Naive thymus-derived CD8-positive, alpha-beta T cell (primary cell): ENCODE data around the gene MLIP. TPM values are rescaled to one million over a fixed set of nuclear protein-coding genes. Genes with fewer than 3 reads are reported as not detected.
"Not testable (repeated sequence)": the region's sequence is repeated elsewhere in the genome, so short reads cannot be mapped to it uniquely, and the experiment has no call there.

ENCODE experiments used
- ATAC-seq, 2 donors: fragments of 150-1000 bp; cut with Tn5 transposase in 1 of 2; sonication (Bioruptor Pico), chemical (Tn5 transposase) in 1 of 2; 1 replicate in 1 of 2; 2 replicates in 1 of 2; pipeline ENCODE4 v1.10.0; 2021; ENCODE audit warnings: mild to moderate bottlenecking in 2 of 2, moderate library complexity in 2 of 2
- POLR2A ChIA-PET: fragments of 350-600 bp; sonication (Branson Sonifier 250); formaldehyde crosslinking; loops from one replicate; lab custom pipeline; 2021; ENCODE audit warnings: antibody characterized with exemption; lab: Charles Lee
- DNase-seq, 10 donors: peaks; one replicate each; pipeline versions ENCODE4 v3.0.0 to v3.0.0-alpha.2; 2020 to 2022
- H3K27ac Mint-ChIP-seq, 10 donors: one replicate each; pipeline ENCODE4 v1.8.0; 2020 to 2022; ENCODE audit warnings: mild to moderate bottlenecking in 10 of 10, mixed read lengths in 10 of 10, moderate library complexity in 4 of 10, inconsistent platforms in 1 of 10
- H3K27me3 Mint-ChIP-seq, 5 donors: one replicate each; pipeline ENCODE4 v1.8.0; 2021 to 2022; ENCODE audit warnings: mixed read lengths in 5 of 5
- H3K36me3 Mint-ChIP-seq, 3 donors: one replicate each; pipeline ENCODE4 v1.8.0; 2020 to 2022; ENCODE audit warnings: mixed read lengths in 3 of 3, mild to moderate bottlenecking in 2 of 3, inconsistent platforms in 1 of 3
- H3K4me1 Mint-ChIP-seq, 4 donors: one replicate each; pipeline ENCODE4 v1.8.0; 2021 to 2022; ENCODE audit warnings: mixed read lengths in 4 of 4
- H3K4me3 Mint-ChIP-seq, 10 donors: one replicate each; pipeline ENCODE4 v1.8.0; 2020 to 2022; ENCODE audit warnings: mild to moderate bottlenecking in 10 of 10, mixed read lengths in 10 of 10, moderate library complexity in 6 of 10, inconsistent platforms in 1 of 10
- H3K9me3 Mint-ChIP-seq, 9 donors: one replicate each; pipeline ENCODE4 v1.8.0; 2020 to 2022; ENCODE audit warnings: mixed read lengths in 9 of 9, mild to moderate bottlenecking in 3 of 9, inconsistent platforms in 1 of 9, moderate library complexity in 1 of 9
- polyA plus RNA-seq, 3 donors: library from polyadenylated mRNA; unstranded; fragments of 300-500 nt; fragmentation: Illumina TruSeq; gene quantifications; one replicate each; pipeline ENCODE4 v1.2.3, GENCODE V29; 2021
- total RNA-seq, 8 experiments: library from RNA in 2 of 8; stranded (reverse) in 2 of 8; gene quantifications; one replicate each; pipeline ENCODE4 v1.2.3 and lab custom pipeline; 2021 to 2026

Gene MLIP
- total and polyA plus RNA-seq, 5 experiments from 2014 or later: not detected

DNA sequence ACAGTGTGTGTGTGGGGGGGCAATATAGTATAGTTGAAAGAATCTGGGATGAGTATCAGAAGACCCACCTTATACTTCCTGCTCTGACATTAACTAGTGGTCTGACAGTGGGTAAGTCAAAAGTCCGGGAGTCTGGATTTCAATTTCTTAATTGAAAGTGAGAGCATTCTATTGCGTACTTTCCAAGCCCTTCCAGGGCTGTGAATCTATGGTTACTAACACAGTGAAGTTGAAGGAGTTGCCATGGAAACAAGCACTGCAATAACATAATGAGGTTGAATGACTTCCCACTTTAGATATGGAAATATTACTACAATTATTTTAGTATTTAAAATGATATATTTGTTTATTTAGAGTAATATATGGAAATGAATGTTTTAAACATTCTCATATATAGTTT, 80.2 kb downstream of the MLIP start:
- Mint-ChIP-seq H3K27me3 (peaks cover 0 to under 1% (median 0%) of the 10 kb centered on the region in 5 donors), H3K4me3 (no peak overlapping the region), H3K4me1 (no peaks in the 10 kb centered on the region), H3K27ac (no peak overlapping the region), H3K36me3 (no peaks in the 10 kb centered on the region), H3K9me3 (peaks cover 0 to 8% (median 0%) of the 10 kb centered on the region in 9 donors)
- ATAC-seq (no peak), DNase-seq (no peak)
- POLR2A ChIA-PET: no interaction called here

DNA sequence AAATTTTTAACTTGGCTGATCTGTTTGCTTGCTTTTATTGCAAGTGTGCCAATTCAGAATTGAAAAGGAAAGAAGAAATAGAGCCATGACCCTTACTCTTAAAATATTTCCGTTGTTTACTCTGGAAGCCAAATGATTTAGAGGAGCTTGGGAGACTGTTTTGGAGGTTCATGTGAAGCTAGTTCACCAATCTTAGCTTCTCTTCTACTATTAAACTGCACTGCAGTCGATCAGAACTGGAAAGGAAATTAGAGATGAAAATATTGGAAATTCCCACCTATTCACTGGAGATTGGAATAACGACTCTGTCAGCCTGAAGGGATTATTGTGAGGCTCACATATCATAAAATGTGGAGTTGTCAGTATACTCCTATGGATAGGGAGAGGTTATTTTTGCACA, 81.8 kb downstream of the MLIP start:
- DNase-seq (no peak), ATAC-seq (no peak)
- Mint-ChIP-seq H3K9me3 (peaks cover 0 to 10% (median 1%) of the 10 kb centered on the region in 9 donors), H3K4me1 (no peaks in the 10 kb centered on the region), H3K4me3 (no peak overlapping the region), H3K36me3 (no peaks in the 10 kb centered on the region), H3K27me3 (peaks cover 0 to 6% (median 0%) of the 10 kb centered on the region in 5 donors), H3K27ac (no peak overlapping the region)
- POLR2A ChIA-PET: no interaction called here

DNA sequence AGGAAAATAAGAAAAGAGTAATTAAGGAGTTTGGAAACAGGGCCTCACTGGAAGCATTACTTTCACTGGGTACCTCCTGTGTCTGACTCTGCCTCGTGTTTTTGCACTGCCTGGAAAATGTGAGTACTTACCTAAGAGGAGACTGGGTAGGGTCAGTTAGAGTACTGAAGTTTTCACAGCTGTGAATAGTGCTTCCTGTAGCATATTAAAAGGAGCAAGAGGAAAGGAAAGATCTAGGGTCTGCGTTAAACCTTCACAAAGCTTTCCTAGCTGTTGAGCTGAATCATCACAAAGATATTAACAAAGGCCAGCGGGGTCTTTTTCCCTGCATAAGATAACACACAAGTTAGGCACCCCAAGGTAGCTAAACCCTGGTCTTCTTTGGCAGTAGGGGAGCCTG, 82.3 kb downstream of the MLIP start:
- no peaks in the 10 kb centered on the region for H3K4me1 Mint-ChIP-seq
- peaks cover 0 to 6% (median 0%) of the 10 kb centered on the region in 5 donors for H3K27me3 Mint-ChIP-seq
- POLR2A ChIA-PET: no interaction called here
- no peak overlapping the region for H3K4me3 Mint-ChIP-seq
- no peak for ATAC-seq
- peaks cover 0 to 10% (median 2%) of the 10 kb centered on the region in 9 donors for H3K9me3 Mint-ChIP-seq
- H3K27ac Mint-ChIP-seq: no peak overlapping the region
- no peak for DNase-seq
- H3K36me3 Mint-ChIP-seq: no peaks in the 10 kb centered on the region

DNA sequence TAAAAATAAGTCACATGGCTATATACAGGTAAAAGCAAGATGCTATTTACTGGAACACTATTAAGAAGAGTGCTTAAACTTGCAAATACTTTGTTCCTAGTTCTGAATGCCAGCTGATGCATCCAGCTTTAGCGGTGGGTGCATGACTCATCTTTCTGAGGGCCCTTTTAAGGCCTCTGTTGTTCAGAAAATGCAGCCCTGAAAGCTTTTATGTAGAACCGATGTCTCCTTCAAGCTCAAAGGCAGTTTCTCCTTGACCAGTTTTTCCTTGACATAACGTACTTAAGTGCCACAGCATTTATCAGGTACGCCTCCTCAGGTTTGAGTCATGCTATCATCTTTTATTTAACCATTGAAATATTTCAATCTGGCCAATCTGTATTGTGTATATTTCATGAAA, 82.8 kb downstream of the MLIP start:
- Mint-ChIP-seq H3K27ac (no peak overlapping the region), H3K9me3 (peaks cover 0 to 13% (median 4%) of the 10 kb centered on the region in 9 donors), H3K4me1 (no peaks in the 10 kb centered on the region), H3K36me3 (no peaks in the 10 kb centered on the region), H3K27me3 (peaks cover 0 to 6% (median 0%) of the 10 kb centered on the region in 5 donors), H3K4me3 (no peak overlapping the region)
- DNase-seq (no peak), ATAC-seq (no peak)
- POLR2A ChIA-PET: no interaction called here

DNA sequence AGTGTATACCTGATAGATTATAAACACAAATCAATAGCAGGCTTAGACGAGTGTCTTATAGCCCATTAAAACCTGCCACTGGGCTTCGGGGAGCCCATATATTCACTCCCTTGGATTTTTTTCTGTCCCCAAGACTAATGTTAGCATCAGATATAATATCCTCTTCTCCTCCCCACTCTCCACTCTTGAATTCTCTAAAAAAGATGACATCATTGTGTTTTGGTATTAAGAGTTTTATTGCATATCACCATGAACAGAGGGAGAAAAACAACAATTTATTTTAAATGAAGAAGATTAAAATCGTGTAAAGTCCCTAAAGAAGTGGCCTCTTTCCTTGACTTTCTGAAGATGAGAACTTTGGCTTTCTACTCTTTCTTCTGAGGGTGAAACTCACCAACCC, 84.4 kb downstream of the MLIP start:
- Mint-ChIP-seq H3K9me3 (peaks cover 0 to 13% (median 4%) of the 10 kb centered on the region in 9 donors), H3K27ac (no peak overlapping the region), H3K27me3 (peaks cover 0 to 6% (median 0%) of the 10 kb centered on the region in 5 donors), H3K4me1 (no peaks in the 10 kb centered on the region), H3K36me3 (no peaks in the 10 kb centered on the region), H3K4me3 (no peak overlapping the region)
- DNase-seq: no peak
- POLR2A ChIA-PET: no interaction called here
- ATAC-seq: no peak

DNA sequence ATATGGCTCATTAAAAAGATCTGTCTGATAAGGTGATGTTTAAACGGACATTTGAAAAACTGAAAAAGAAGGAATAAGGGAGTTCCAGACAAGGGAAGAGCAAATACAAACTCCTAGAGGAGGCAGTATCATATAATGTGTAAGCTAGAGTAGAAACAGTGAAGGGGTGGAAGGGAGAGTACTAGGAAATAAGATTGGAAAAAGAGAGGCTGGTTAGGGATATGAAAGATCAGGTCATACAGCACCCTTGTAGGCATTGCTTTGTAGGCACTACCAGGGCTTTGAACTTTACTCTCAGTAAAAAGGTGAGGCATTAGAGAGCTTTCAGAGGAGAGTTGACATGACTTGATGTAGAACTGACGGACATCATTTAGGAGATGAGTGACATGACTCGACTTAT, 85.7 kb downstream of the MLIP start:
- H3K9me3 Mint-ChIP-seq: peaks cover 0 to 13% (median 3%) of the 10 kb centered on the region in 9 donors
- no peak overlapping the region for H3K27ac Mint-ChIP-seq
- peaks cover 0 to 6% (median 0%) of the 10 kb centered on the region in 5 donors for H3K27me3 Mint-ChIP-seq
- no peaks in the 10 kb centered on the region for H3K4me1 Mint-ChIP-seq
- H3K4me3 Mint-ChIP-seq: no peak overlapping the region
- POLR2A ChIA-PET: no interaction called here
- DNase-seq (no peak), ATAC-seq (no peak)
- H3K36me3 Mint-ChIP-seq: no peaks in the 10 kb centered on the region

DNA sequence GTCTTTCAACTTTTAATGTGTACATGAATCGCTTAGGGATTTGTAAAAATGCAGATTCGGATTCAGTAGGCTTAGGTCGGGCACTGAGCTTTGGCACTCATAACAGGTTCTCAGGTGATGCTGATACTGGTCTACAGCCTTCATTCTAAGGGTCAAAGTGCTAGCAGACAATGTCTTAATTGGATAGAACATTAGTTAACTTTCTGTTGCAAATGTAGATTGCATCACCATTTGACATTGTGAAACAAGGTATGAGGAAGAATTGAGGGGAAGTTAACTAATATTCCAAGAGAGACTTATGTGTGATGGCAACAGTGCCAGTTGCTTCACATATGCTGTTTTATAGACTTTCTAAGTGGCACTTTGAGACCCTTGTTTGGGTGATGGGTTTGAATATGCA, 86.9 kb downstream of the MLIP start:
- ATAC-seq: no peak
- no peak for DNase-seq
- Mint-ChIP-seq H3K27me3 (peaks cover 0 to 6% (median 0%) of the 10 kb centered on the region in 5 donors), H3K4me1 (no peaks in the 10 kb centered on the region), H3K4me3 (no peak overlapping the region), H3K27ac (no peak overlapping the region), H3K36me3 (no peaks in the 10 kb centered on the region), H3K9me3 (peaks cover 0 to 13% (median 3%) of the 10 kb centered on the region in 9 donors)
- POLR2A ChIA-PET: no interaction called here

DNA sequence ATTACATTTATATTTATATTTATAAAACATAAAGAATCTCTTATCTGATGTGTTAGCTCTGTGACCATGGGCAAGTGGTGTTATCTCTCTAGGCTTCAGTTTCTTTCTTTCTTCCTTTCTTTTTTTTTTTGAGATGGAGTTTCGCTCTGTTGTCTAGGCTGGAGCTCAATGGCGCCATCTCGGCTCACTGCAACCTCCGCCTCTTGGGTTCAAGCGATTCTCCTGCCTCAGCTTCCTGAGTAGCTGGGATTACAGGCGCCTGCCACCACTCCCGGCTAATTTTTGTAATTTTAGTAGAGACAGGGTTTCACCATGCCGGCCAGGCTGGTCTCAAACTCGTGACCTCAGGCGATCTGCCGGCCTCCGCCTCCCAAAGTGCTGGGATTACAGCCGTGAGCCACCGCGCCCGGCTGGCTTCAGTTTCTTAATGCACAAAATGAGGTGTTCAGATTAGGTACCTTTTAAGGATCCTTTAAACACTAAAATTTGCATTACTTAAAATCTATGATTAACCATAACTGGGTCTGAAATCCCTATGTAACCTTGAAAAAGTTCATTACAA, 92.3 kb downstream of the MLIP start:
- H3K4me3 Mint-ChIP-seq, H3K27ac Mint-ChIP-seq, ATAC-seq, H3K36me3 Mint-ChIP-seq, DNase-seq, H3K4me1 Mint-ChIP-seq, POLR2A ChIA-PET, H3K27me3 Mint-ChIP-seq, H3K9me3 Mint-ChIP-seq: not testable (repeated sequence)

DNA sequence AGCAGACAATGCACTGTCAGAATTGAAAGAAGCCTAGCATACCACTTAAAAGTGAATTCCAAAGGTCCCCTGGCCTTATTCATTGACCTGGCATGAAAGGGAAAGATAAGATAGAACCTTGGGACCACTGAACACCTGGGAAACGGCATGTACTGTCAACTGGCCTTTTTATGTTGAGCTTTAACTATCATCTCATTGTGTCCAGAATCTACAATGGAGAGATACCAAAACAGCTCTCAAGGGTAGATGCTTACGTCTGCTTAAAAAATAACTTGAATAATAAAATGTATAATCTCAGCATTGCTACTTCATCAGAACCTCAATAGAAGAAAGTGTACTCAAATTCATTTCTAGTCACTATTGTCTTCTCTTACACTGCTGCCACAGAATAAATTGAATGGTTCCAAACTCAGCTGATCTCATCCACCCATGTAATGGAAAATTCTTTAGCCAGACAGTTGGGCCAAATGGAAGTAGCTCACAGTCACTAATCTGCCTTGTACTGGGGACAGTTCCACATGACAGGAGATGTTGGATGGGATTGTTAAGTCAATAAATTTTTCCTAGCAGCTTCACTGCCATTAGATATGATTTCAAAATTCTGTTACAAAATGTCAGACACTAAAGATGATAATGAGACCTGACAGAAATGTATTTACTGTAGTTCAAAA, 93.8 kb downstream of the MLIP start:
- no peaks in the 10 kb centered on the region for H3K36me3 Mint-ChIP-seq
- no peak for ATAC-seq
- POLR2A ChIA-PET: no interaction called here
- DNase-seq: no peak
- no peak overlapping the region for H3K4me3 Mint-ChIP-seq
- H3K9me3 Mint-ChIP-seq: peaks cover 0 to 2% (median 0%) of the 10 kb centered on the region in 9 donors
- H3K27ac Mint-ChIP-seq: no peak overlapping the region
- peaks cover 0 to 2% (median 0%) of the 10 kb centered on the region in 4 donors for H3K4me1 Mint-ChIP-seq
- H3K27me3 Mint-ChIP-seq: no peaks in the 10 kb centered on the region

DNA sequence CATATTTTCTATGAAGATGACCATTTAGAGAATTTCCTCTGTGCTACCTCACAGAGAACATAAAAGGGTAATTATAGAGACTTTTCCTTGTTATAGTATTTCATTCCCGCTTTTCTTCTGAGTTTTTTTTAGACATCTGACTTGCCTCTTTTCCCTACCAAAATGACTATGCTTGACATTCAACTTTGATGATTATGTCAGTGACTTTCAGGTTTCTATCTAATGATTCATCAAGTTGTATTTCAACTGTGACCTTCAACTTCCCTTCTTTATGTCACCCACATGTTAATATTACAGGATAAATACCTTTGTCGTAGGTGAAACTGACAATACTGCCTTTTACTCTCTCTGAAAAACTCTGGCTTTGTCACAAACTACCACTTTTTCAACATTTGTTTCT, 95.3 kb downstream of the MLIP start:
- ATAC-seq (no peak), DNase-seq (no peak)
- H3K36me3 Mint-ChIP-seq: no peaks in the 10 kb centered on the region
- POLR2A ChIA-PET: no interaction called here
- no peaks in the 10 kb centered on the region for H3K27me3 Mint-ChIP-seq
- H3K4me1 Mint-ChIP-seq: peaks cover 0 to 2% (median 0%) of the 10 kb centered on the region in 4 donors
- H3K4me3 Mint-ChIP-seq: no peak overlapping the region
- no peak overlapping the region for H3K27ac Mint-ChIP-seq
- no peaks in the 10 kb centered on the region for H3K9me3 Mint-ChIP-seq

DNA sequence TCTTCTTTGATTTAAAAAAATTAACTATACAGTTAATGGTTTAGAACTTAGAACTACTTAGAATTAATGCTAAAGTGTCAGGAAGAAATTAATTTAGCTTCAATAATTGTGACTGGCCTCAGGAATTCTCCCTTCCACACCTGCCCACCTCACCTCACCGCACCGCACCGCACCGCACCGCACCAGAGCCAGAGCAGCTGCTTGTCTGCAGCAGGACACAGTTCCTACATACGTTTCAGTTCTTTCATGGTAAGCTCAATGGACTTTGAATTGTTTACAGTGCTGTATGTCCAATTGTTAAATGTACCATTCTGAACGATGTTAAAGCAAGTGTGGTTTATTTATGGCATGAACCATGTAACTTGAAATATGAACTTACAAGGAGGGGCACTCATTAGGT, 98.7 kb downstream of the MLIP start:
- H3K4me1 Mint-ChIP-seq, POLR2A ChIA-PET, ATAC-seq, H3K27ac Mint-ChIP-seq, H3K9me3 Mint-ChIP-seq, DNase-seq, H3K36me3 Mint-ChIP-seq, H3K27me3 Mint-ChIP-seq, H3K4me3 Mint-ChIP-seq: not testable (repeated sequence)

DNA sequence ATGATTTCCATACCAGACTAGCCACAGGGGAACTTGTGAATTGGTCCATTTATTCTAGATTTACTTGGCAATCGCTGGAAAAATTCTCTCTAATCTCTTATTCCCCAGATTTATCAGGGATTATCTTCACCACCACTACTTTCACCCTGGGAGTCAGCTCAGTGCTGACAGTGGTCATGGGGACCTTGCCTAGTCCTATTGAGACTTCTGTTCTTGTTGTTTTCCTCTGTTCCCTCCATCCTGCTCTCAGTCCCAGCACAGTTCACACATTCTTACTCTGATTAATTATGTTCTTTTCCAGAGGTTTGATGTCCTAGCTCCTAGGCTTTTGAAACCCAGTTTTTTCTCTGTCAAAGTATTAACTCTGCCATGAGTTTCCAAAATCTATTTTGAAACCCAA, 103.0 kb downstream of the MLIP start:
- H3K4me3 Mint-ChIP-seq: no peak overlapping the region
- ATAC-seq (no peak), DNase-seq (no peak)
- POLR2A ChIA-PET: no interaction called here
- no peaks in the 10 kb centered on the region for H3K27me3 Mint-ChIP-seq
- H3K36me3 Mint-ChIP-seq: no peaks in the 10 kb centered on the region
- H3K9me3 Mint-ChIP-seq: peaks cover 0 to 15% (median 0%) of the 10 kb centered on the region in 9 donors
- H3K4me1 Mint-ChIP-seq: peaks cover 0 to 6% (median 0%) of the 10 kb centered on the region in 4 donors
- no peak overlapping the region for H3K27ac Mint-ChIP-seq

DNA sequence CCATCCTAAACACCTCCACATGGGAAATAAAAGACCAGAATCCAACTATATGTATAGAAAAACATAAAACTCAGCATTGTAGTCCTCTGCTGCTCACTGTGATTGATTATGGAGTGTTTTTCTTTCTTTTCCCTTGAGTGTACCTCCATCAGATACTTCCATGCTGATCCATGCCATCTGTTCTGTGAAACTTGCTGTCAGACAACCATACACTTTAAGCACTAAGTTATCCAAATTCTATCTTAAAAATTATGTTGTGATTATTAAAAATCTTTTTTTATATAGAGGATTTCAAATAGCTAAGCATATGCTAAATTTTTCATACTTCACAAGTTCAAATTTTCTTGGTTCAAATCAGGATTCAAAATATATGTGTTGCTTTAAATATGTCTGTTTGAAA, 105.1 kb downstream of the MLIP start:
- no peaks in the 10 kb centered on the region for H3K36me3 Mint-ChIP-seq
- no peak overlapping the region for H3K4me3 Mint-ChIP-seq
- H3K9me3 Mint-ChIP-seq: peaks cover 0 to 15% (median 0%) of the 10 kb centered on the region in 9 donors
- H3K27me3 Mint-ChIP-seq: no peaks in the 10 kb centered on the region
- peaks cover 0 to 4% (median 0%) of the 10 kb centered on the region in 4 donors for H3K4me1 Mint-ChIP-seq
- ATAC-seq (no peak), DNase-seq (no peak)
- POLR2A ChIA-PET: no interaction called here
- no peak overlapping the region for H3K27ac Mint-ChIP-seq

DNA sequence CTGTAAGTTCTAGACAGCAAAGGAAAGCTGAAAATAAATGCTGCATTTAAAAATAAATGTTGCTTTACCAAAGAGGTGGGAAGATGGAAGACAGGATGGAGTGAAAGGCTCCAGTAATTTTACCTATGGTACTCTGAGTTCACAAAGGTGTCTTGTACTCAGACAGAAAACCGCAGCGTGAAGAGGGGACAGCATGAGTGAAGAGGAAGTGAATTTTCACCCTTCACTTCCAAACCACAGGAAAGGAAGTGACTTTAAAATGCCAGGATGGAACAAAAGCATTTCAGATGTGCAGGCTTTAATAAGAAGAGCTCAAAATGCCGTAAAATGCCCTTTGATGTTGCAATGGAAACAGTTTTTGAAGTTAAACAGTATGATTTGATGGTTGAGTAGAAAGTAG, 105.8 kb downstream of the MLIP start:
- Mint-ChIP-seq H3K4me1 (peaks cover 0 to 4% (median 0%) of the 10 kb centered on the region in 4 donors), H3K27ac (no peak overlapping the region), H3K4me3 (no peak overlapping the region), H3K9me3 (peaks cover 0 to 15% (median 0%) of the 10 kb centered on the region in 9 donors), H3K36me3 (no peaks in the 10 kb centered on the region), H3K27me3 (no peaks in the 10 kb centered on the region)
- DNase-seq: no peak
- ATAC-seq: no peak
- POLR2A ChIA-PET: no interaction called here
